Glutamatergic neuron (in vitro differentiated cells): Measurements from ENCODE around the gene EMP2. TPM values are rescaled to one million over a fixed set of nuclear protein-coding genes. Genes with fewer than 3 reads are reported as not detected.

Experiments used
- DNase-seq: peaks from one replicate; pipeline ENCODE4 v3.0.0; 2022
- H3K27ac Mint-ChIP-seq: one replicate; pipeline ENCODE4 v1.8.0; 2020; ENCODE audit warnings: mild to moderate bottlenecking, mixed read lengths, inconsistent platforms; ENCODE audit not compliant: unreplicated experiment
- H3K27me3 Mint-ChIP-seq: one replicate; pipeline ENCODE4 v1.8.0; 2020; ENCODE audit warnings: mild to moderate bottlenecking, moderate library complexity, mixed read lengths, inconsistent platforms; ENCODE audit not compliant: unreplicated experiment
- H3K36me3 Mint-ChIP-seq: one replicate; pipeline ENCODE4 v1.8.0; 2020; ENCODE audit warnings: mild to moderate bottlenecking, mixed read lengths, inconsistent platforms; ENCODE audit not compliant: unreplicated experiment
- H3K4me1 Mint-ChIP-seq: one replicate; pipeline ENCODE4 v1.8.0; 2020; ENCODE audit warnings: mild to moderate bottlenecking, low read depth, mixed read lengths, inconsistent platforms; ENCODE audit not compliant: unreplicated experiment
- H3K4me3 Mint-ChIP-seq: one replicate; pipeline ENCODE4 v1.8.0; 2020; ENCODE audit warnings: mild to moderate bottlenecking, mixed read lengths, inconsistent platforms; ENCODE audit not compliant: unreplicated experiment
- H3K9me3 Mint-ChIP-seq: one replicate; pipeline ENCODE4 v1.8.0; 2020; ENCODE audit warnings: mild to moderate bottlenecking, moderate library complexity, mixed read lengths, inconsistent platforms; ENCODE audit not compliant: unreplicated experiment
- total RNA-seq: library from RNA; stranded (reverse); fragmentation: NEBNext Ultra II Directional; extraction: Animal tissue kit (Norgen Biotek cat#: 25700); gene quantifications from one replicate; pipeline ENCODE4 v1.2.1, GENCODE V29; 2021; ENCODE audit not compliant: unreplicated experiment
- TF ChIP-seq, protein P1 (sequence below): fragments of 200-600 bp; sonication (generic); IDR thresholded peaks from one replicate; pipeline ENCODE4 v1.5.0; 2021; ENCODE audit not compliant: partially characterized antibody, unreplicated experiment

EMP2 gene
- total RNA-seq, 1 donor from 2014 or later: 27.8 TPM

DNA sequence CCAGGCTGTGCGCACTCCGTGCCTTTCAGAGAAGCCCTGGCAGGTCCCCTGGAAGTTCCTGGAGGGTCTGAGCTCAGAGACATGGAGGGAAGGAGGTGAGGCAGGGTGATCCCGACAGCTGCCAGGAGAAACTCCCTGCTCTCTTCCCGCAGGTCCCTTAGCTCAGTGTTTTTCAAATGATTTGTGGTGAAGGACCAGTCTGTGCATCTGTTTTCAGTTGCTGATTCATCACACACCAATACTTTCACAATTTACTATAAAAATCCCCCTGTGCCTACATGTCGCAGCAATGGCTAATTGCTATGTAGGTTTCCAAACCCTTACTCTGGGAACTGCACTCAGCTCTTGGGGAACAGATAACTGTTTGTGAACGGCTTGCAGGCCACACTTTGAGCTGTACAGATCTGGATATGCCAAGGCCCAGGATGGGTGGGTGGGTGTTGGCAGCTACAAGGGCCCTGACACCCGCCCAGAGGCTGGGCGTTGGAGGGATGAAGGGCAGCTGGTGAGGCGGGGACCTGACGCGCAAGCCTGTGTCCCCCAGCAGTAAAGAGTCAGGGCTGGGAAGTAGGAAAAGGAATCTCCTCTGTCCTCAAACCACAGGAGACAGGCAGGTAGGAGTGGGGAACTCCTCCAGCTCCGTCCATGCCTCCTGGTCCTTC lies 20.5 kb upstream of the EMP2 start:
- Mint-ChIP-seq H3K27ac (no peak overlapping the region), H3K4me1 (peaks cover 9% of the 10 kb centered on the region), H3K36me3 (peaks cover 5% of the 10 kb centered on the region), H3K9me3 (peaks cover 3% of the 10 kb centered on the region), H3K4me3 (no peak overlapping the region), H3K27me3 (peaks cover 1% of the 10 kb centered on the region)
- no peak for DNase-seq
- TF ChIP-seq, protein P1, sequence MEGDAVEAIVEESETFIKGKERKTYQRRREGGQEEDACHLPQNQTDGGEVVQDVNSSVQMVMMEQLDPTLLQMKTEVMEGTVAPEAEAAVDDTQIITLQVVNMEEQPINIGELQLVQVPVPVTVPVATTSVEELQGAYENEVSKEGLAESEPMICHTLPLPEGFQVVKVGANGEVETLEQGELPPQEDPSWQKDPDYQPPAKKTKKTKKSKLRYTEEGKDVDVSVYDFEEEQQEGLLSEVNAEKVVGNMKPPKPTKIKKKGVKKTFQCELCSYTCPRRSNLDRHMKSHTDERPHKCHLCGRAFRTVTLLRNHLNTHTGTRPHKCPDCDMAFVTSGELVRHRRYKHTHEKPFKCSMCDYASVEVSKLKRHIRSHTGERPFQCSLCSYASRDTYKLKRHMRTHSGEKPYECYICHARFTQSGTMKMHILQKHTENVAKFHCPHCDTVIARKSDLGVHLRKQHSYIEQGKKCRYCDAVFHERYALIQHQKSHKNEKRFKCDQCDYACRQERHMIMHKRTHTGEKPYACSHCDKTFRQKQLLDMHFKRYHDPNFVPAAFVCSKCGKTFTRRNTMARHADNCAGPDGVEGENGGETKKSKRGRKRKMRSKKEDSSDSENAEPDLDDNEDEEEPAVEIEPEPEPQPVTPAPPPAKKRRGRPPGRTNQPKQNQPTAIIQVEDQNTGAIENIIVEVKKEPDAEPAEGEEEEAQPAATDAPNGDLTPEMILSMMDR: no peak

DNA sequence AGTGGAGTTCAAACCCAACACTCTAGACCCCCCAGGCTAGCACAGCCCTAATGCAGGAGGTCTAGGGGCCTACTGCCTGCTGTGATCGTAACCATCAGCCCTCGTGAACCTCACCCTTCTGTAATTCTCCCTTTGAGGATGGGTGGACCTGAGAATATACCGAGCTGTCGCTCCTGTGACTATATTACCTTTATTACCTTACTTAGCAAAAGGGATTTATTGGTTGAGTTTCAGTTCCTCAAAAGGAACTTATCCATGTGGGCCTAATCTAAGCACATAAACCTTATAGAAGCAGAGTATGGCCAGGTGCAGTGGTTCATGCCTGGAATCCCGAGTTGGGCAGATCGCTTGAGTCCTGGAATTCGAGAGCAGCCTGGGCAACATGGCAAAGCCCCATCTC lies 19.2 kb upstream of the EMP2 start:
- no peak overlapping the region for H3K4me3 Mint-ChIP-seq
- peaks cover 9% of the 10 kb centered on the region for H3K4me1 Mint-ChIP-seq
- peaks cover 5% of the 10 kb centered on the region for H3K27me3 Mint-ChIP-seq
- TF ChIP-seq, protein P1: no peak
- no peak overlapping the region for H3K27ac Mint-ChIP-seq
- H3K36me3 Mint-ChIP-seq: peaks cover 5% of the 10 kb centered on the region
- no peak for DNase-seq
- H3K9me3 Mint-ChIP-seq: peaks cover 3% of the 10 kb centered on the region

DNA sequence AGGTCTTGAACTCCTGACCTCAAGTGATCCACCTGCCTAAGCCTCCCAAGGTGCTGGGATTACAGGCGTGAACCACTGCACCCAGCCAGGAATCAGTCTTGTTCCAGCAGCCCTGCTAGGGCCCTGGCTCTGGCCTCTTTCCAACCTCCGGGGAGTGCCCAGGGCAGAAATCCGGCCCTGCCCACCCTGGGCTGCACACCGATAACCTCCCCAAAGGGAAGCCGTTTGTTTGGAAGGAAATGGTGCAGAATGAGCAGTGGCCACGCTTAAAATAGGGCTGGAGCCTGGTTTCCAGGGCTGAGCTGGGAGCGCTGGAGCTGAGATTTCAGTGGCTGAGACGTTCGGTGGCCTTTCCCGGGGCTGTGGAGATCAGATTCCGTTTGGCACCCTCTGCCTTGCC lies 17.8 kb upstream of the EMP2 start:
- DNase-seq: no peak
- H3K27me3 Mint-ChIP-seq: peaks cover 5% of the 10 kb centered on the region
- H3K4me1 Mint-ChIP-seq: peaks cover 9% of the 10 kb centered on the region
- no peak overlapping the region for H3K4me3 Mint-ChIP-seq
- no peak overlapping the region for H3K27ac Mint-ChIP-seq
- TF ChIP-seq, protein P1: no peak
- no peaks in the 10 kb centered on the region for H3K9me3 Mint-ChIP-seq
- H3K36me3 Mint-ChIP-seq: peaks cover 5% of the 10 kb centered on the region

DNA sequence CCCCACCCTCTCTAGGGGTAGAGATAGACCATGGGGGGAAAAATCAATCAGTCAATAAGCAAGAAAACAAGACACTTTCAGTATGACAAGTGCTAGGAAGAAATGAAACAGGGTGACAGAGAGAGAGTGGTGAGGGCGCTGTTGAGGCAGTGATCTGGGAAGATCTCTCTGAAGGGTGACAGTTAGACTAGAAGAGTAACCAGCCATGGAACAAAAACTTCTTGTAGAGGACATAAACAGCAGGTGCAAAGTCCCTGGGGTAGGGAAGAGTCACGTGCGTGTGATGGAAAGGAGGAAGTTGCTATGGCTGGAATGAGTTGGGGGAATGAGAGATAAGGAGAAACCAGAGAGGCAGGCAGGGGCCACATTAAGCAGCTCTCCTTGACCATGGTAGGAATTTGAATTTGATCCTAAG lies 16.8 kb upstream of the EMP2 start:
- Mint-ChIP-seq H3K9me3 (no peaks in the 10 kb centered on the region), H3K4me3 (no peak overlapping the region), H3K27me3 (peaks cover 5% of the 10 kb centered on the region), H3K27ac (no peak overlapping the region), H3K36me3 (peaks cover 5% of the 10 kb centered on the region), H3K4me1 (peaks cover 6% of the 10 kb centered on the region)
- TF ChIP-seq, protein P1: no peak
- DNase-seq: no peak

DNA sequence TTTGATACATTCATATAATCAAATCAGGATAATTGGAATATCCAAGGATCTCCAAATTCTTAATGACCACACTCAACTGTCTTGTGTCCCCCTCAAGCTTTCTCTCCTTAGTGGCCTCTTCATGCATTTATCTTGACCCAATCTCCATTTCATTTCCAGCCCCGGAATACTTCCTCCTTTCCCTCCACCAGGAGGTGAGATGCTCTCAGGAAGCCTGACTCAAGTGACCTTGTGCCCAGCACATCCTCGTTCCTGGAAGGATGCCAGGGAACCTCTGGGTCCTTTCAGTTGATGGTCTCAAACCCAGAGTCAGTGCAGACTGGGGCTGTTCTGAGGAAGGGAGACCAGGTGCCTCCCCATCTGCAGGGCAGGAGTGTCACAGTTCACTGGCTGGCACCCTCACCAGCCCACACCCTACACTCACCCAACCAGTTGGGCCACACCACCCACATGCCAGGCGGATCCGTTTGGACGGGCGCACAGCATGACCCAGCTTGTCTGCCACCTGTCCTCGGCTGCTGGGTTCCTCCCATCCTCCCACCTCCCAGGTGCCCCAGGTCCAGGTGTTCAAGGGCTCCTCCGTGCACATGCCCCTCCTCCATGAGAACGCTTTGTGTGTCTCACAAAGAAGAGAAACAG lies 14.0 kb upstream of the EMP2 start:
- Mint-ChIP-seq H3K27me3 (peaks cover 6% of the 10 kb centered on the region), H3K9me3 (no peaks in the 10 kb centered on the region), H3K27ac (no peak overlapping the region), H3K36me3 (peaks cover 5% of the 10 kb centered on the region), H3K4me3 (no peak overlapping the region), H3K4me1 (peaks cover 2% of the 10 kb centered on the region)
- DNase-seq: no peak
- TF ChIP-seq, protein P1: no peak
